OCI-LY3 (cell line): ENCODE data around the gene USP7.
"Not testable (repeated sequence)": the region's sequence is repeated elsewhere in the genome, so short reads cannot be mapped to it uniquely, and the experiment has no call there.

Experiments used
- H2AFZ ChIP-seq: fragments of 200-600, 300-600 bp; shearing (Covaris generic); 2 replicates; pipeline ENCODE4 v1.6.0; 2014; ENCODE audit warnings: antibody characterized with exemption, low read depth, low read length
- H3K27ac ChIP-seq: fragments of 200-600, 300-600 bp; sonication (generic); 2 replicates; pipeline ENCODE4 v1.5.1; 2014; ENCODE audit warnings: mild to moderate bottlenecking, low read length, moderate library complexity, mixed read lengths
- H3K27me3 ChIP-seq: fragments of 200-600, 300-600 bp; sonication (generic); 2 replicates; pipeline ENCODE4 v1.6.1; 2014; ENCODE audit warnings: low read depth, low read length, mixed read lengths
- H3K36me3 ChIP-seq: fragments of 200-600, 300-600 bp; sonication (generic); replicated peaks from 2 replicates; pipeline ENCODE3; 2014; ENCODE audit warnings: low read depth, low read length, mixed read lengths
- H3K4me1 ChIP-seq: fragments of 300-600, 200-600 bp; sonication (generic); 2 replicates; pipeline ENCODE4 v1.6.1; 2014; ENCODE audit warnings: low read length, mixed read lengths
- H3K4me2 ChIP-seq: fragments of 200-600, 300-600 bp; sonication (generic); 2 replicates; pipeline ENCODE4 v1.6.1; 2014; ENCODE audit warnings: low read length, mixed read lengths
- H3K4me3 ChIP-seq: fragments of 300-600, 200-600 bp; sonication (generic); 2 replicates; pipeline ENCODE4 v1.5.1; 2014; ENCODE audit warnings: antibody characterized with exemption, mild to moderate bottlenecking, low read length, moderate library complexity
- H3K79me2 ChIP-seq: fragments of 300-600, 200-600 bp; shearing (Covaris generic); 2 replicates; pipeline ENCODE4 v1.6.1; 2014; ENCODE audit warnings: mild to moderate bottlenecking, low read length, mixed read lengths
- H3K9ac ChIP-seq: fragments of 300-600, 200-600 bp; shearing (Covaris generic); 2 replicates; pipeline ENCODE4 v1.6.0; 2014; ENCODE audit warnings: mild to moderate bottlenecking, low read length, moderate library complexity
- H3K9me3 ChIP-seq: fragments of 200-600, 300-600 bp; shearing (Covaris generic); 2 replicates; pipeline ENCODE4 v1.6.1; 2014; ENCODE audit warnings: low read length, mixed read lengths; ENCODE audit not compliant: insufficient read depth
- H4K20me1 ChIP-seq: fragments of 200-600, 300-600 bp; sonication (generic); 2 replicates; pipeline ENCODE4 v1.6.1; 2016; ENCODE audit warnings: low read length, mixed read lengths; ENCODE audit not compliant: insufficient read depth
- CTCF ChIP-seq: fragments of 200-600, 300-600 bp; sonication (generic); IDR thresholded peaks from 2 replicates; pipeline ENCODE4 v1.5.1; 2014; ENCODE audit warnings: antibody characterized with exemption, low read length, low read depth
- EZH2phosphoT487 ChIP-seq: fragments of 200-600 bp; shearing (Covaris generic); IDR thresholded peaks from 2 replicates; pipeline ENCODE4 v1.6.1; 2018; ENCODE audit warnings: antibody characterized with exemption, mixed run types, low read depth

Gene USP7

DNA sequence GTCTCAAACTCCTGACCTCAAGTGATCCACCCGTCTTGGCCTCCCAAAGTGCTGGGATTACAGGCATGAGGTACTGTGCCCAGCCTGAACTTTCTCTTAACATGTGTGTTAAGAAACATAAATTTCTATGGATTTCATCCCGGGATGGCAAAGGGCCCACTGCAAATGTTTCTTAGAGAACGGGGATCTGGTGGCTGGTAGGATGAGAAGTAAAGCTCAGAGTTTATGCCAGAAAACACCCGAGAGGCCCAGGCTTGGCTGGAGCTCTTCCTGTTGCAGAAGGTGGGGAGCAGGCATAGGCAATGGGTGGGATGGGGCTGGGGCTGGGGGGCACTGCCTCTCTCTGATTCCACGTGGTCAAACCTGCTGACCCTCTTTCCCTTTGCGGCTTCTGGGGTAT, 89.3 kb downstream of the USP7 start:
- Histone ChIP-seq H3K36me3 (no peaks in the 10 kb centered on the region), H2AFZ (no peak overlapping the region), H3K9ac (no peak overlapping the region), H4K20me1 (no peaks in the 10 kb centered on the region), H3K4me1 (peaks cover 24% of the 10 kb centered on the region), H3K9me3 (no peaks in the 10 kb centered on the region), H3K27ac (no peak overlapping the region), H3K79me2 (no peaks in the 10 kb centered on the region), H3K27me3 (no peaks in the 10 kb centered on the region; the same call in 1 of the 2 replicates), H3K4me2 (no peak overlapping the region), H3K4me3 (no peak overlapping the region)
- no peak for TF ChIP-seq CTCF
- no peak for TF ChIP-seq EZH2phosphoT487

DNA sequence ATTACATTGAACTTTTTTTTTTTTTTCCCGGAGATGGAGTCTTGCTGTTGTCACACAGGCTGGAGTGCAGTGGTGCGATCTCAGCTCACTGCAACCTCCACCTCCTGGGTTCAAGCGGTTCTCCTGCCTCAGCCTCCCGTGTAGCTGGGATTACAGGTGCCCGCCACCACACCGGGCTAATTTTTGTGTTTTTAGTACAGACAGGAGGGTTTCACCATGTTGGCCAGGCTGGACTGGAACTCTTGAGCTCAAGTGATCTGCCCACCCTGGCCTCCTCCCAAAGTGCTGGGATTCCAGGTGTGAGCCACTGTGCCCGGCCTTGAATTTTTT, 89.9 kb downstream of the USP7 start:
- H3K36me3 ChIP-seq, H3K27ac ChIP-seq, H3K9me3 ChIP-seq, H3K4me2 ChIP-seq, H3K79me2 ChIP-seq, H3K4me3 ChIP-seq, H2AFZ ChIP-seq, H4K20me1 ChIP-seq, H3K9ac ChIP-seq, H3K27me3 ChIP-seq: not testable (repeated sequence)
- peaks cover 26% of the 10 kb centered on the region for H3K4me1 ChIP-seq

DNA sequence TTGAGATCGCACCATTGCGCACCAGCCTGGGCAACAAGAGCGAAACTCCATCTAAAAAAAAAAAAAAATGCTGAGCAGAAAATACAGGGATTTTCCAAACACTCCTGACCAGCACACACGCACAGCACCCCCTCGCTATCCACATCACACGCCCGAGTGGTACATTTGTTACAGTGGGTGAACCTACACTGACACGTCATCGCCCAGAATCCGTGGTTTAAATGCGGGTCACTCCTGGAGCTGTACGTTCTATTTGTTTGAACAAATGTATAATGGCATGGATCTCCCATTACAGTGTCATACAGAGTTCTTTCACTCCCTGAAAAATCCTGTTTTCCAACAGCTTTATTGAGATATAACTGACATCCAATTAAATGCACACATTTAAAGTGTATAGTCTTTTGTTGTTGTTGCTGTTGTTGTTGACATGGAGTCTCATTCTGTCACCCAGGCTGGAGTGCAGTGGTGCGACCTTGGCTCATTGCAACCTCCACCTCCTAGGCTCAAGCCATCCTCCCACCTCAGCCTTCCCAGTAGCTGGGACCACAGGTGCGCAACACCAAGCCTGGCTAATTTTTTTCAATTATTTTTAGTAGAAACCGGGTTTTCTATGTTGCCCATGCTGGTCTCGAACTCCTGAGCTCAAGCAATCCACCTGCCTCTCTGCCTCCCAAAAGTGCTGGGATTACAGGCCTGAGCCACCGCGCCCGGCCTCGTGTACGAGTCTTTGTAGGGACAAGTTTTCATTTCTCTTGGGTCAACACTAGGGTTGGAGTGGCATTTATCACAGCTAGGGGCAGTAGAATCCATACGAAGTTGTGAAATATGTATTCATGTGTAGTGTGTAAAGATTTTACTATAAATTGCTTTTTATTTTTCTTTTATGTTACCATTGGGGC, 90.5 kb downstream of the USP7 start:
- Histone ChIP-seq H3K27me3 (no peaks in the 10 kb centered on the region; the same call in 1 of the 2 replicates), H2AFZ (no peak overlapping the region), H4K20me1 (no peaks in the 10 kb centered on the region), H3K4me1 (peaks cover 21% of the 10 kb centered on the region), H3K9ac (no peak overlapping the region), H3K4me2 (no peak overlapping the region), H3K9me3 (no peaks in the 10 kb centered on the region), H3K27ac (no peak overlapping the region), H3K36me3 (no peaks in the 10 kb centered on the region), H3K4me3 (no peak overlapping the region), H3K79me2 (peaks cover under 1% of the 10 kb centered on the region; the same call in 1 of the 2 replicates)
- TF ChIP-seq EZH2phosphoT487: no peak
- TF ChIP-seq CTCF: no peak; the same call in 1 of the 2 replicates

DNA sequence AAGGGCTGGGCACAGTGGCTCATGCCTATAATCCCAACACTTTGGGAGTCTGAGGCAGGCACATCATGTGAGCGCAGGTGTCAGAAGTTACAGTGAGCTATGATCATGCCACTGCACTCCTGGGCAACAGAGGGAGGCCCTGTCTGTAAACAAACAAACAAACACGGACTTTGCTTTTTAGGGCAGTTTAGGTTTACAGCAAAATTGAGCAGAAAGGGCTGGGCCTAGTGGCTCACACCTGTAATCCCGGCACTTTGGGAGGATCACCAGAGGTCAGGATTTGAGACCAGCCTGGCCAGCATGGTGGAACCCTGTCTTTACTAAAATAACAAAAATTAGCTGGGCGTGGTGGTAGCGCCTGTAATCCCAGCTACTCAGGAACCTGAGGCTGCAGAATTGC, 91.6 kb downstream of the USP7 start:
- Histone ChIP-seq H3K27ac (no peak overlapping the region), H2AFZ (no peak overlapping the region), H3K36me3 (no peaks in the 10 kb centered on the region), H3K79me2 (peaks cover 12% of the 10 kb centered on the region), H3K4me1 (peaks cover 23% of the 10 kb centered on the region), H3K4me3 (no peak overlapping the region), H3K27me3 (no peaks in the 10 kb centered on the region; the same call in 1 of the 2 replicates), H3K4me2 (no peak overlapping the region), H3K9me3 (no peaks in the 10 kb centered on the region), H4K20me1 (peaks cover 7% of the 10 kb centered on the region), H3K9ac (no peak overlapping the region)
- TF ChIP-seq EZH2phosphoT487 (no peak), CTCF (no peak)

DNA sequence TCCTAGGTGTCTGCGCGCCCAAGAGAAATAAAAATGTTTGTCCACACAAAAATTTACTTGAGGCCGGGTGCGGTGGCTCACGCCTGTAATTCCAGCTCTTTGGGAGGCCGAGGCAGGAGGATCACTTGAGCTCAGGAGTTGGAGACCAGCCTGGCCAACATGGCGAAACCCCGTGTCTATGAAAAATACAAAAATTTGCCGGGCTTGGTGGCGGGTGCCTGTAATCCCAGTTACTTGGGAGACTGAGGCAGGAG, 93.8 kb downstream of the USP7 start:
- Histone ChIP-seq H3K4me2 (peak overlapping the region; percentile 93; the same call in 1 of the 2 replicates), H3K79me2 (peaks cover 29% of the 10 kb centered on the region), H3K4me3 (peak overlapping the region; percentile 84; the same call in 1 of the 2 replicates), H3K4me1 (peaks cover 24% of the 10 kb centered on the region), H4K20me1 (peaks cover 25% of the 10 kb centered on the region)
- H2AFZ ChIP-seq, H3K9ac ChIP-seq, H3K27ac ChIP-seq, H3K27me3 ChIP-seq, H3K9me3 ChIP-seq, H3K36me3 ChIP-seq: not testable (repeated sequence)
